DND-41 (cell line): ENCODE results near the gene LYRM7.

Experiments used
- CTCF ChIP-seq: IDR thresholded peaks from 2 replicates; pipeline ENCODE4 v1.5.1; 2012; ENCODE audit warnings: borderline replicate concordance, low read length, moderate library complexity, mild to moderate bottlenecking; ENCODE audit not compliant: poor library complexity, severe bottlenecking; ENCODE audit errors: extremely low read depth
- EZH2 ChIP-seq: IDR thresholded peaks from 3 replicates; pipeline ENCODE4 v1.6.1; 2012; ENCODE audit warnings: borderline replicate concordance, low read depth, mild to moderate bottlenecking, moderate library complexity, low read length, inconsistent platforms; ENCODE audit not compliant: severe bottlenecking

GRCh38 chr5:131186561-131187256 is 16.0 kb downstream of the LYRM7 start:
- TF ChIP-seq CTCF = no peak
- no peak for TF ChIP-seq EZH2
